GM19463 (cell line): ENCODE data around the gene FPR3.
"Not testable (repeated sequence)": the region's sequence is repeated elsewhere in the genome, so short reads cannot be mapped to it uniquely, and the experiment has no call there.

Experiments
- ATAC-seq: cut with Tn5 transposase; IDR thresholded peaks from one replicate; pipeline ENCODE4 v1.9.1; 2021; ENCODE audit warnings: mild to moderate bottlenecking, moderate library complexity; ENCODE audit not compliant: unreplicated experiment

FPR3 gene

GRCh38 chr19:51794885-51795490 is at the start of gene FPR3:
Gene FPR3 (plus strand): TSS chr19:51795157. CDS start chr19:51823749, 28,592 bp downstream.
- no peak for ATAC-seq

GRCh38 chr19:51746731-51747130 is 48.2 kb upstream of the FPR3 start:
- ATAC-seq, result no peak

GRCh38 chr19:51749979-51750378 is 45.0 kb upstream of the FPR3 start:
- no peak for ATAC-seq

- no peak for ATAC-seq
Measured at GRCh38 chr19:51750400-51751094, 44.4 kb upstream of the FPR3 start.

- ATAC-seq, result no peak
Measured at GRCh38 chr19:51751655-51752054, 43.3 kb upstream of the FPR3 start, which contains the start of gene FPR1. Gene FPR1 (minus strand): TSS chr19:51751878. CDS start chr19:51746994, 4,884 bp downstream.

GRCh38 chr19:51754109-51754508 is 40.8 kb upstream of the FPR3 start:
- ATAC-seq, result no peak

- no peak for ATAC-seq
Measured at GRCh38 chr19:51754770-51755169, 40.2 kb upstream of the FPR3 start.

GRCh38 chr19:51755571-51755970 is 39.4 kb upstream of the FPR3 start:
- ATAC-seq, result no peak

- no peak for ATAC-seq
Measured at GRCh38 chr19:51760697-51761356, 34.1 kb upstream of the FPR3 start, which contains the start of gene FPR2. Gene FPR2 (plus strand): TSS chr19:51761180. CDS start chr19:51768659, 7,479 bp downstream.

GRCh38 chr19:51761696-51762095 is 33.3 kb upstream of the FPR3 start:
- ATAC-seq, result no peak

GRCh38 chr19:51765086-51765485 is 29.9 kb upstream of the FPR3 start:
- no peak for ATAC-seq

GRCh38 chr19:51766461-51766860 is 28.5 kb upstream of the FPR3 start:
- ATAC-seq, result no peak

GRCh38 chr19:51771376-51772130 is 23.4 kb upstream of the FPR3 start:
- ATAC-seq, result no peak

- no peak for ATAC-seq
Measured at GRCh38 chr19:51772977-51773376, 22.0 kb upstream of the FPR3 start.

GRCh38 chr19:51776561-51776960 is 18.4 kb upstream of the FPR3 start:
- not testable (repeated sequence) for ATAC-seq

GRCh38 chr19:51777570-51778462 is 17.1 kb upstream of the FPR3 start:
- ATAC-seq, result no peak

GRCh38 chr19:51779181-51779580 is 15.8 kb upstream of the FPR3 start:
- ATAC-seq, result no peak

- no peak for ATAC-seq
Measured at GRCh38 chr19:51779703-51780102, 15.3 kb upstream of the FPR3 start.

GRCh38 chr19:51780270-51780669 is 14.7 kb upstream of the FPR3 start:
- ATAC-seq, result no peak

GRCh38 chr19:51781999-51782398 is 13.0 kb upstream of the FPR3 start:
- ATAC-seq, result no peak
